Measurements from ENCODE around the gene ZNF235.
A peak's percentile ranks its signal among the peaks of the same experiment; 100 is the strongest.
"Not testable (repeated sequence)": the region's sequence is repeated elsewhere in the genome, so short reads cannot be mapped to it uniquely, and the experiment has no call there.

Gene ZNF235
- total RNA-seq, result 3.7 to 11.0 (median 9.6) reads per million in 4 donors

- peak; percentile 21 to 87 (median 41) for DNase-seq
Measured at GRCh38 chr19:44304659-44305193, at the start of gene ZNF235. ZNF235 (minus strand) TSS chr19:44305025; CDS start chr19:44303404, 1,621 bp downstream.

- DNase-seq, result no peak
Measured at GRCh38 chr19:44346556-44346955, 41.7 kb upstream of the ZNF235 start.

GRCh38 chr19:44345959-44346358 is 41.1 kb upstream of the ZNF235 start:
- no peak for DNase-seq

- DNase-seq, result no peak
Measured at GRCh38 chr19:44344255-44344654, 39.4 kb upstream of the ZNF235 start.

GRCh38 chr19:44341794-44342193 is 37.0 kb upstream of the ZNF235 start:
- no peak for DNase-seq

GRCh38 chr19:44334639-44335038 is 29.8 kb upstream of the ZNF235 start:
- DNase-seq, result not testable (repeated sequence)

- no peak for DNase-seq
Measured at GRCh38 chr19:44332145-44332544, 27.3 kb upstream of the ZNF235 start.

GRCh38 chr19:44315883-44316282 is 11.1 kb upstream of the ZNF235 start:
- DNase-seq, result no peak

- no peak for DNase-seq
Measured at GRCh38 chr19:44313231-44313630, 8.4 kb upstream of the ZNF235 start.

- DNase-seq, result no peak
Measured at GRCh38 chr19:44308011-44308410, 3.2 kb upstream of the ZNF235 start.

- no peak for DNase-seq
Measured at GRCh38 chr19:44306283-44306682, 1.5 kb upstream of the ZNF235 start.

GRCh38 chr19:44305457-44305856 is 632 bp upstream of the ZNF235 start:
- DNase-seq, result no peak

- DNase-seq, result peak in 1 of 5 donors; percentile 3
Measured at GRCh38 chr19:44303976-44304568, 753 bp downstream of the ZNF235 start.

GRCh38 chr19:44303320-44303719 is 1.5 kb downstream of the ZNF235 start:
- no peak for DNase-seq

- no peak for DNase-seq
Measured at GRCh38 chr19:44284968-44285367, 19.9 kb downstream of the ZNF235 start.

- no peak for DNase-seq
Measured at GRCh38 chr19:44282846-44283245, 22.0 kb downstream of the ZNF235 start.

- DNase-seq, result no peak
Measured at GRCh38 chr19:44280916-44281315, 23.9 kb downstream of the ZNF235 start.

GRCh38 chr19:44278181-44278690 is 26.6 kb downstream of the ZNF235 start:
- DNase-seq, result no peak

- DNase-seq, result no peak
Measured at GRCh38 chr19:44277331-44277730, 27.5 kb downstream of the ZNF235 start.

GRCh38 chr19:44260695-44261446 is 44.0 kb downstream of the ZNF235 start:
- DNase-seq, result no peak

- no peak for DNase-seq
Measured at GRCh38 chr19:44260343-44260681, 44.5 kb downstream of the ZNF235 start.

- no peak for DNase-seq
Measured at GRCh38 chr19:44258835-44259413, 45.9 kb downstream of the ZNF235 start.

GRCh38 chr19:44258136-44258535 is 46.7 kb downstream of the ZNF235 start:
- DNase-seq, result no peak
